DMS114 treated with DMSO at 0.1 percent for 48 hours (cell line): ENCODE measurements around the gene RPL41.
"Not testable (repeated sequence)": the region's sequence is repeated elsewhere in the genome, so short reads cannot be mapped to it uniquely, and the experiment has no call there.

ENCODE experiments used
- DNase-seq: peaks from one replicate; lab custom pipeline; 2025; ENCODE audit not compliant: unreplicated experiment; lab: John Stamatoyannopoulos, UW

RPL41 gene

DNA sequence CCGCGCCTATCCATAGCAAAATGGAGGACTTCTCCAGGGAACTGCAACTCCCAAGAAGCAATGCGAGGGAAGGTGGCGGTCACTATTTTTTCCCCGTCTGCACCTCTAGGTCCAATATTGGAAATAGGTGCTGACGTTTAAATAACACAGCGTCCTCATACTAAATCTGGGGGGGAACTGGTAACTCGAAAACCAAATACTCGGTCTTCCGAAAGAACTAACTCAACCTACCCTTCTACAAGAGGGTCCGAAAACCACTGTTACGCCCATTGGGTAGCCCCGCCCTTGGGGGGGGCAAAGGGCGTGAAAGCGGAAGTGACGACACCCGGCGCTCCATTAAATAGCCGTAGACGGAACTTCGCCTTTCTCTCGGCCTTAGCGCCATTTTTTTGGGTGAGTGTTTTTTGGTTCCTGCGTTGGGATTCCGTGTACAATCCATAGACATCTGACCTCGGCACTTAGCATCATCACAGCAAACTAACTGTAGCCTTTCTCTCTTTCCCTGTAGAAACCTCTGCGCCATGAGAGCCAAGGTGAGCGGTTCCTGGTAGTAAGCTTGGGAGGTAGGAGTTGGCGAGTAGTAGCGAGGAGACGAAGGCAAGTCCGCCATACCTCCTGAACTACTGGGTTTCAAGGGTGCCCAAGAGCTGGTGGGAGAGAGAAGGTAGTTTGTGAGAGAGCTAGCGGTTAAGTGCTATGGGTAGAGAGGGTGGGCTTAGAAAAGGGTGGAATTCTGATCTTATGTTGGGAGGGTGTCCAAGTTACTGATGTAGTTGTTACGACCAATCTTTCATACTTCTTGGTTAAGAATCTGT lies at the start of gene RPL41:
RPL41 (plus strand) TSS at position 367 of the 815 bp plus-strand sequence.
- peak; percentile 91 for DNase-seq

DNA sequence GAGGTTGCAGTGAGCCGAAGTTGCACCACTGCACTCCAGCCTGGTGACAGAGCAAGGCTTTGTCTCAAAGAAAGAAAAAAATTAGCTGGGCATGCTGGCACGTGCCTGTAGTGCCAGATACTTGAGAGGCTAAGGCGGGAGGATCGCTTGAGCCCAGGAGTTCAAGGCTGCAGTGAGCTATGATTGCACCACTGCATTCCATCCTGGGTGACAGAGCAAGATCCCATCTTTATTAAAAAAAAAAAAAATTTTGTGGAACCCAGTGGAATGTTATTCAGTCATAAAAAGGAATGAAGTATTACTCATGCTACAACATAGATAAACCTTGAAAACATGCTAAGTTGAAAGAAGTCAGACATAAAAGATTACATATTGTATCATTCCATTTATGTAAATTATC lies 44.8 kb upstream of the RPL41 start:
- DNase-seq = no peak

DNA sequence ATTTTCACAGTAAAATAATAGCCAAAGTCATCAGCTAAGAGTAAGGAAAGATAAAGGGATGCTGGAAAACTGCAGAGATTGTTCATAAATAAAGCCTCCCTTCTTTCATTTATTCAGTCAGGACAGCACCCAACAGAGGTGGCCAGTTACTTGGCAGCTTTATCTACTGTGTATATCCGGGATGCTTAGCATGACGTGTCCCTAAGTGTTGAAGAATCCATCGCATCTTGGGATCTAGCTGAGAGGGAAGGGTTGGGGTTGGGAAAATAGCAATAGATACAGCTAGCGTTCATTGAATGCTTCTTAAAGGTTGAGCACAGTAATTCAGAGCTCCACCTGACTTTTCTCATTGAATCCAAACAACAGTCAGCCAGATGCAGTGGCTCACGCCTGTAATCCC lies 42.0 kb upstream of the RPL41 start:
- no peak for DNase-seq

DNA sequence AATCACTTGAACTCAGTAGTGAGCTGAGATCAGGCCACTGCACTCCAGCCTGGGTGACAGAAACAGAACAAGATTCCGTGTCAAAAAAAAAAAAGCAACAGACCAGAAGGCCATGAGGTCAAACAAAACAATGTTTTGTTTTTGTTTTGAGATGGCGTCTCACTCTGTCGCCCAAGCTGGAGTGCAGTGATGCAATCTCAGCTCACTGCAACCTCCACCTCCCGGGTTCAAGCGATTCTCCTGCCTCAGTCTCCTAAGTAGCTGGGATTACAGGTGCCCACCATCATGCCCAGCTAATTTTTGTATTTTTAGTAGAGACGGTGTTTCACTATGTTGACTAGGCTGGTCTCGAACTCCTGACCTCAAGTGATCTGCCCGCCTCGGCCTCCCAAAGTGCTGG lies 38.5 kb upstream of the RPL41 start:
- not testable (repeated sequence) for DNase-seq

DNA sequence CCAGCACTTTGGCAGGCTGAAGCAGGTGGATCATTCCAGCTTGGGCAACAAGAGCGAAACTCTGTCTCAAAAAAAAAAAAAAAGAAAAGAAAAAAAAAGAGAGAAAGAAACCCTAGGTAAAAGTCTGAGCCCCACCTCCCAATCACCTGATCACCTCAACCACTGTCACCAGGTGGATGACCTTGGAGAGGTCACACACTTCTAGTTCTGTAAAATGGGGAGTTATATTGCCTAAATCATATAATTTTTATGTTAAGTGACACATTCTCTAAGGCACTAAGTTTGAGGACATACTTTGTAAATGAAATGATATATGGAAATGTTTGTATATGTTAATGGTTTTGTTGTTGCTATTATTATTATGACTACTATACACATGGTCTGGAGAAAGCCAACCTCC lies 38.0 kb upstream of the RPL41 start:
- no peak for DNase-seq

DNA sequence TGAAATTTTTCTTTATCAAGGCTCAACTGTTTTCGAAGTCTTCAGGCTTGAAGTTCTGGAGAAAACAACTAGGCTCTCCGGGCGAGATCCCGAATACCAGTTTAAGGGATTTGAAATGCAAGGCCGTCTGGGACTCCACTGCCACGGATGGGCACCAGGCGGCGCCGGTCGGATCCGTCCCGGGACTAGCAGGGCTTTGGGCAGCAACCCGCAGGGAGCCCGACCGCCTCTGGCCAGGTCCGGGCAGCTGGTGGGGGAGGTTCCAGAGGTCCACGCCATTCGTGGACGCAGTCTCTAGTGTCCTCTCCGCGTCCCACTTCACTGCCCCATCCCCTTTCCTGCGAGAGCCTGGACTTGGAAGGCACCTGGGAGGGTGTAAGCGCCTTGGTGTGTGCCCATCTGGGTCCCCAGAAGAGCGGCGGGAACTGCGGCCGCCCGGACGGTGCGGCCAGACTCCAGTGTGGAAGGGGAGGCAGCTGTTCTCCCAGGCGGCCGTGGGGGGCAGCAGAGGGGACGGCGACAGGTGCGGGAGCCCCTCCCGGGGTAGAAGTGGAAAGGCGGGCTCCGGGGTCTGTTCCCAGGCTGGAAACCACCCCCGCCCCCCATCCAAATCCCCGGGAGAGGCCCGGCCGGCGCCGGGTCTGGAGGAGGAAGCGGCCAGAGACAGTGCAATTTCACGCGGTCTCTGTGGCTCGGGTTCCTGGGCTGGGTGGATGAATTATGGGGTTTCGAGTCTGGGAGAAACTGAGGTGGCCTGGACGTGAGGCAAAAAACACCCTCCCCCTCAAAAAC lies 37.3 kb upstream of the RPL41 start:
- DNase-seq = peak; percentile 82

DNA sequence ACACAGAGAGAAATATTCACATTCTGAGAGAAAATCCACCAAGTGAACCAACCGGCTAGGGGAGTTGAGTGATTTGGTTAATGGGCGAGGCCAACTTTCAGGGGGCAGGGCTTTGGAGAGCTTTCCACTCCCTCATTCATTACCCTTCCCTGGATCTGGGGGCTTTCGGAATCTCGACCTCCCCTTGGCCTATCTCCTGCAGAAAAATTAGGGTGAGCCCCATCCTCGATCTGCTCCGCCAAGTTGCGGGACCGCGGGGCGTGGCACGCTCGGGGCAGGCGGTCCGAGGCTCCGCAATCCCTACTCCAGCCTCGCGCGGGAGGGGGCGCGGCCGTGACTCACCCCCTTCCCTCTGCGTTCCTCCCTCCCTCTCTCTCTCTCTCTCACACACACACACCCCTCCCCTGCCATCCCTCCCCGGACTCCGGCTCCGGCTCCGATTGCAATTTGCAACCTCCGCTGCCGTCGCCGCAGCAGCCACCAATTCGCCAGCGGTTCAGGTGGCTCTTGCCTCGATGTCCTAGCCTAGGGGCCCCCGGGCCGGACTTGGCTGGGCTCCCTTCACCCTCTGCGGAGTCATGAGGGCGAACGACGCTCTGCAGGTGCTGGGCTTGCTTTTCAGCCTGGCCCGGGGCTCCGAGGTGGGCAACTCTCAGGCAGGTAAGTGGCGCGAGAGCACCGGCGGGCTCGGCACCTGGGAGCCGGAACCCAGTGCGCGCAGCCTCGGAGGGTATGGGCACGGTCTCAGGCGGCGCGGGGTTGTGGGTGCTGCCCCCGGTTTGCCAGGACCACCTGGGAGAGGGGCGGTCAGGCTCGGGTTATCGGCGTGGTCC lies 36.5 kb upstream of the RPL41 start, which contains the start of gene ERBB3:
ERBB3 (plus strand) TSS at position 443 of the 833 bp plus-strand sequence; CDS start at position 579, 136 bp downstream.
- peak; percentile 66 for DNase-seq

DNA sequence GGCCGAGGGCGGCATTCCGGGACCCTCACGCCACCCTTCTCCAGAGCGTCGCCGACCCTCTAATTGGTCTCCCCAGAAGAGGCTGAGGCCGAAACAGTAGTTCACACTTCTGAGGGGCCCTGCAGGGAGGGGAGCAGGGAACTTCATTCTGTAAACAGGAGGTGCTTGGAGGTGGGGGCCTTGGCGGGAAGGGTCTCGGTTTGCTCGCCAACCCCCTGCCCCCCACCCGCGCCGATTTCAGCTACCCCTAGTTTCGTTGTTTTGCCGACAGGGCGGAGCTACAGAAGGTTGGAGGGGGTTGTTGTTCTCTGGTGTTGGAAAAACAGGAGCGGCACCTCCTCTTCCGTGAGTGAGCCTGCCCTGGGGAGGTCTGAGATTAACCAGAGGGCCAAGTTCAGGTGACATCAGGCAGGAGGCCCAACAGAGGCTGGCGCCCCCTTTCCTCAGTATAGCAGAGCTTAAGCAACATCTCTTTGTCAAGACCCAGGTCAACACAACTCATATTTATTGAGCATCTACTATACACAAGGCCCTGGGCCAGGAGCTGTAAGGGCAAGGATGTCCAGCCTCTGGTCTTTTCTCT lies 35.8 kb upstream of the RPL41 start:
- DNase-seq = no peak

DNA sequence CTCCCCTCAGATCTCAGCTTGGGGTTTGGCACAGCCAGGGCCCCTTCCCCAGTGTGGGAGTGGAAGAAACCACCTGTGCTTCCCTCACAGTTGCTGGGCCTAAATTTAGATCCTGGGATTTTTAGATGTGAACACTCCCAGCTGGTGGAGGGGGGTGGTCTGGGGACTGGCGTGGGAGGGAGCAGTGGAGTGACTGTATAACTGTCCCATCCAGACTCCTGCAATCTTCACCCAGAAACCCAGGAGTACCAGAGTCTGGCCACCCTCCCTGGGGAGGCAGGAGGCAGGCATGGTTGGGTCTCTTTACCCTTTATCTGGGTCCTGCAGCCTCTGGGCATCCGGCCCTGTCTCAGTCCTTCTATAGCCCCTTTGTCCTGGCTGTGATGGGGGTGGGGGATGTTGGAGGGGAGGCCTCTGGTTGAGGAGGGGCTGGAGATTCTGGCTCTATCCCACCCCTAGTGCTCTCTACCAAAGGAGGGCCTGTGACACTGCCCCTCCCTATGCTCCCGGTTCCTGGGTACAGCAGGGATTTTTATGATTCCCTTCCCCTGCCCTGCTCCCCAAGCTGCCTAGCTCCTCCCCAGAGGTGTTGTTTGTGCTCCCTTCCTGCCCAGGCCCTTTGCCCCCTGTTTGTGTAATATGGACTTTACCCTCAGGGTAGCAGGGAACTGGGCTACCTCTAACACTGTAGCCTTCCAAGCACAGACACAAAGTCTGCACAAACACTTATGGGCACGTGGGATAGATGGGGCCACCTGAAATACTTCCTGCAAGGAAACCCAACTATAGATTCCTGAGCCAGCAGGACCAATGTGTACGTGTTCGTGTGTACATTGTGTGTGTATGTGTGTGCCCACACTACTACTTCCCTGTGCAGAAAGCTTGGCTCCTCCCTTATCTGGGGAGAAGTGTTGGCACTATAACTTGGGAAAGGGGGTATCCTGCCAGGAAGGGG lies 34.8 kb upstream of the RPL41 start:
- DNase-seq = no peak

DNA sequence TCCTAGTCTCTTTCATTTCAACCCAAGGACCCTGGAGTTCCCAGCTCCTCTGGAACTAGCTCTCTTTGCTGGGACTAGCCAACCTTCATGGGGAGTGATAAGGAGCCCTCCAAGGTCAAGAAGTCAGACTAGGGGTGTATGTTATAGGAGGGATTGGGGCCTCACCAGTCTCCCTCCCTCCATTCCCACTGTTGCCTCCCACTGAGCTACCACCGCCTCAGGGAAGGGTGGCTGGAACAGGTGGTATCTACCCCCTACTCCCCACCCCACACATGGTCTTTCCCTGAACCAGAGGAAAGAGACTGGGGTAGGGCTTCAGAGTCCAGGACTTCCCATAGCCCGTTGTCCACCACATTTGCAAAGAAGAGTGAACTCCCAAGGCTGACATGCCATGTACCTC lies 34.1 kb upstream of the RPL41 start:
- no peak for DNase-seq

DNA sequence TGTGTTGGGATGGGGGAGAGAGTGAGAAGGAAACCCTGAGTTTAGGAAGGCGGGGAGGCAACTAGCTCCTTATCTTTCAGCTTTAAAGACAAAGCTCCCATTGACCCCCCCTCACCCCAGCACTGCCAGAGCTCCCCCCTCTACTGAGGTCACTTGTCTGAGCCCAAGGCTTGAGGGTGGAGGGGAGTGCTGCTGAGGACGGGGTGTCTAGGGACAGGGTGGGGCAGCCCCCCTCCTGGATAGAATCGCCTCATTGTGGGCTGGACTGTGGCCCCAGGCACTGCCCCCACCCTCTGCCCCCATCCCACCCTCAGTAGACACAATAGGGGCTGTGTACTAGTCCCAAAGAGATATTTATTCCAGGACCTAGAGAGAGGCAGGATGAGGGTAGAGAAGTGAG lies 33.5 kb upstream of the RPL41 start:
- DNase-seq = no peak

DNA sequence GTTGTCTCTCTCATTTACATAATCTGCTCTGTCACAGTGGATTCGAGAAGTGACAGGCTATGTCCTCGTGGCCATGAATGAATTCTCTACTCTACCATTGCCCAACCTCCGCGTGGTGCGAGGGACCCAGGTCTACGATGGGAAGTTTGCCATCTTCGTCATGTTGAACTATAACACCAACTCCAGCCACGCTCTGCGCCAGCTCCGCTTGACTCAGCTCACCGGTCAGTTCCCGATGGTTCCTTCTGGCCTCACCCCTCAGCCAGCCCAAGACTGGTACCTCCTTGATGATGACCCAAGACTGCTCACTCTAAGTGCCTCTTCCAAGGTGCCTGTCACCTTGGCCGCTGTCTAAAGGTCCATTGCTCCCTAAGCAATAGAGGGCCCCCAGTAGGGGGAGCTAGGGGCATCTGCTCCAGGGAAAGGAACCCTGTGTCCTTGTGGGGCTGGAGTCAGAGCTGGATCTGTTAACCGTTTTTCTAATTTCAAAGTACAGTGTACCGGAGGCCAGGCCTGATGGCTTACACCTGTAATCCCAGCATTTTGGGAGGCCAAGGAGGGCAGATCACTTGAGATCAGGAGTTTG lies 31.4 kb upstream of the RPL41 start:
- DNase-seq = no peak

DNA sequence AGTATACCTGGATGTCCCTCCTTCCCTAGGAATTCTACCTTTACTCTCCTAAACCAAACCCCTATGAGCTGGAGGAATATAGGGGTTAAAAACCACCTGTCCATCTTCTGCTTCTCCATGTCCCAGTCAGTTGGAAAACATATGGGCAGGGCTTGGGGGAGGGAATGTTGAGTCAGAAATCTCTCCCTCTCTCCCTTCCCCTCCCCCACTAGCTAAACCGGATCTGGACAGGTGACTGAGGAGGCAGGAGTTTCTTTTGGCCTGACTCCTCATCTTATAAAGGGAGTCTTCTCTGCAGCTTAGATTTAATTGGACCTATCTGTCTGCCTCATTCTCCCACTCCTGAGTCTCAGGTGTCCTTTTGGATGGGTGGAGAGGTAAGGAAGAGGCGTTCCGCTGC lies 30.3 kb upstream of the RPL41 start:
- no peak for DNase-seq

DNA sequence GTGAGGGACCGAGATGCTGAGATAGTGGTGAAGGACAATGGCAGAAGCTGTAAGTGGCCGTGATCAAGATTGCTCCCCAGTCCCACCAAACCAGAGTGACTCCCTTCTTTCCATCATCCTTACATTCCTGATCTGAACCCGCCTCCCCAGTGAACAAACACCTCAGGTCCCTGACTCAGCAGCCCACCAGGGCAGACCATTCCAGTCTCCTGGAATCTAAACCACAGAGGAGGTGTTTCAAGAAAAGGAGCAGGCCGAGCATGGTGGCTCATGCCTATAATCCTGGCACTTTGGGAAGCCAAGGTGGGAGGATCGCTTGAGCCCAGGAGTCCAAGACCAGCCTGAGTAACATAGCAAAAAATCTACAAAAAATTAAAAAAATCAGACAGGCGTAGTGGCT lies 29.8 kb upstream of the RPL41 start:
- no peak for DNase-seq

DNA sequence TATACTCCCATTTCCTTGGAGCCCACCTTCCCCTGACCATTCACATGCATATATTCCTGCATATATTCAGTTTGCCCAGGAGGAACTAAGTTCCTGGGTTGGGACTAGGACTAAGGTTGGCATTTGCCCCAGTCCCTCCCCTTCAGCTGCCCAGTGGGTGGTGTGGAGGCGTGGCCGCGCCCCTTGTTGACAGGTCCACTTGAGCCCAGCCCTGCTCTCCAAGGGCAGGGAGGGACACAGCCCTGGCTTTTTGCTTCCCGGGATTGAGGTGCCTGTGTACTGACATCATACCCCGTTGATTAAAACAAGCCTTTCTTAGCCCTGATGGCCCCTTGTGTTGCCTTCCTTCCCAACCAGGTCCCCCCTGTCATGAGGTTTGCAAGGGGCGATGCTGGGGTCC lies 29.2 kb upstream of the RPL41 start:
- no peak for DNase-seq

DNA sequence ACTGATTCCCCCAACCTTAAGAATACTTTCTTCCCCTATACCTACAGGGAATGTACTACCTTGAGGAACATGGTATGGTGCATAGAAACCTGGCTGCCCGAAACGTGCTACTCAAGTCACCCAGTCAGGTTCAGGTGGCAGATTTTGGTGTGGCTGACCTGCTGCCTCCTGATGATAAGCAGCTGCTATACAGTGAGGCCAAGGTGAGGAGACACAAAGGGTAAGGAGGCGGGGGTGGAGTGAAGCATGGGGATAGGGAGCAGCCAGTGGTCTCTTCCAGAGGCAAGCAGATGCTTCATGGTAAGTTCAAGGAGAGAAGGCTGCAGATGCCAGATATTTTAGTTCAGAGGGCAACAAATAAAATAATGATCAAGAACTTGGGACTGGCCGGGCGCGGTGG lies 18.7 kb upstream of the RPL41 start:
- no peak for DNase-seq

DNA sequence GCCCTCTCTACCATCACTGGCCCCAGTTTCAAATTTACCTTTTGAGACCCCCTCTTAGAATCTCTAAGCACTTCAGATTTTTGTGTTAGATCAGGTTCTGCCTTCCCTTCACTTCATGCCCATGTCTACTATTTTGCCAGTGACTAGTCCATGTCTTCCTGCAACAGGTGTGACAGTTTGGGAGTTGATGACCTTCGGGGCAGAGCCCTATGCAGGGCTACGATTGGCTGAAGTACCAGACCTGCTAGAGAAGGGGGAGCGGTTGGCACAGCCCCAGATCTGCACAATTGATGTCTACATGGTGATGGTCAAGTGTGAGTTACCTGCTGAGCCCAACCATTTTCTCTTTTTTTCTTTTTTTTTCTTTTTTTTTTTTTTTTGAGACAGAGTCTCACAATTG lies 17.8 kb upstream of the RPL41 start:
- no peak for DNase-seq

DNA sequence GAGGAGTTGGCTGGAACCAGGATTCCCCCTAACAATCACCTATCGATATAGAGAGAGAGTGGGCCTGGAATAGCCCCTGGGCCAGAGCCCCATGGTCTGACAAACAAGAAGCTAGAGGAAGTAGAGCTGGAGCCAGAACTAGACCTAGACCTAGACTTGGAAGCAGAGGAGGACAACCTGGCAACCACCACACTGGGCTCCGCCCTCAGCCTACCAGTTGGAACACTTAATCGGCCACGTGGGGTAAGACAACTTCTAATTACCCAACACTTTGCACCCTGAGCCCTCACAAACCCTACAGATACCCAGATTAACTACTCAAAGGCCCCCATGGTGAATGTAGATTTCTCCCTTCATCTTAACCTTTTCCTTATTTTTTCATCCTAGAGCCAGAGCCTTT lies 16.6 kb upstream of the RPL41 start:
- DNase-seq = no peak

DNA sequence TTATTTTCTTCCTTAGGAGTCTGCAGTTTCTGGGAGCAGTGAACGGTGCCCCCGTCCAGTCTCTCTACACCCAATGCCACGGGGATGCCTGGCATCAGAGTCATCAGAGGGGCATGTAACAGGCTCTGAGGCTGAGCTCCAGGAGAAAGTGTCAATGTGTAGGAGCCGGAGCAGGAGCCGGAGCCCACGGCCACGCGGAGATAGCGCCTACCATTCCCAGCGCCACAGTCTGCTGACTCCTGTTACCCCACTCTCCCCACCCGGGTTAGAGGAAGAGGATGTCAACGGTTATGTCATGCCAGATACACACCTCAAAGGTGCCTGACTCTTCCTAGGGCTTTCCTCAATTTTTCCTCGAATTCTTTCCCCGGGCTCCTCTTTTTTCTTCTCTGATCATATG lies 15.4 kb upstream of the RPL41 start:
- DNase-seq = no peak

DNA sequence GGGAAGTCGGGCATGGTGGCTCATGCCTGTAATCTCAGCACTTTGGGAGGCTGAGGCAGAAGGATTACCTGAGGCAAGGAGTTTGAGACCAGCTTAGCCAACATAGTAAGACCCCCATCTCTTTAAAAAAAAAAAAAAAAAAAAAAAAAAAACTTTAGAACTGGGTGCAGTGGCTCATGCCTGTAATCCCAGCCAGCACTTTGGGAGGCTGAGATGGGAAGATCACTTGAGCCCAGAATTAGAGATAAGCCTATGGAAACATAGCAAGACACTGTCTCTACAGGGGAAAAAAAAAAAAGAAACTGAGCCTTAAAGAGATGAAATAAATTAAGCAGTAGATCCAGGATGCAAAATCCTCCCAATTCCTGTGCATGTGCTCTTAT lies 13.8 kb upstream of the RPL41 start:
- DNase-seq = no peak
